ENCODE measurements around the gene ASMTL. TPM values are rescaled to one million over a fixed set of nuclear protein-coding genes. Genes with fewer than 3 reads are reported as not detected.

ASMTL gene
- total RNA-seq, 1 donor from 2014 or later = 23.8 TPM

DNA sequence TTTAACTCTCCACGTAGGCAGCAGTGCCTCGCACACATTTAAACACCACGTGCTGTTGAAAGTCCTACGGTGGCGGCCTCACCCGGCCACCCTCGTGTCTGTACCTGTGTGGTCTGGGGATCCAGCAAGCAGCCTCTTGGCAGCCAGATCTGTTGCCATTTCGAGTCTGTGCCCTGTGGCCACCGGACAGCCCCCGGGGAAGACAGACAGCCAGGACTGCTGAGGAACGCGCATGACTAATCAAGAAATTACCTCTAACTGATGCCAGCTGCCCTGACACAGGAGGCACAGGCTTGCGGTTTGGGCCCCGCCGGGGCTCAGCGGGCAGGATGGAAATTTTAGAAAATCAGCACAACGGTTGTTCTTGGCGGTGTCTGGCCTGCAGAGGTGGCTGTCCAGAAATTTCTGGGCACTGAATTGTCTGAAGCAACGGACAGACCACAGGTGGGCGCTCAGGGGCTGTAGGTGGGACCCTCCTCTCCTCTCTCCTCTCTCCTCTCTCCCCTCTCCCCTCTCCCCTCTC, 15.6 kb upstream of the ASMTL start:
- TF ChIP-seq, protein P1, sequence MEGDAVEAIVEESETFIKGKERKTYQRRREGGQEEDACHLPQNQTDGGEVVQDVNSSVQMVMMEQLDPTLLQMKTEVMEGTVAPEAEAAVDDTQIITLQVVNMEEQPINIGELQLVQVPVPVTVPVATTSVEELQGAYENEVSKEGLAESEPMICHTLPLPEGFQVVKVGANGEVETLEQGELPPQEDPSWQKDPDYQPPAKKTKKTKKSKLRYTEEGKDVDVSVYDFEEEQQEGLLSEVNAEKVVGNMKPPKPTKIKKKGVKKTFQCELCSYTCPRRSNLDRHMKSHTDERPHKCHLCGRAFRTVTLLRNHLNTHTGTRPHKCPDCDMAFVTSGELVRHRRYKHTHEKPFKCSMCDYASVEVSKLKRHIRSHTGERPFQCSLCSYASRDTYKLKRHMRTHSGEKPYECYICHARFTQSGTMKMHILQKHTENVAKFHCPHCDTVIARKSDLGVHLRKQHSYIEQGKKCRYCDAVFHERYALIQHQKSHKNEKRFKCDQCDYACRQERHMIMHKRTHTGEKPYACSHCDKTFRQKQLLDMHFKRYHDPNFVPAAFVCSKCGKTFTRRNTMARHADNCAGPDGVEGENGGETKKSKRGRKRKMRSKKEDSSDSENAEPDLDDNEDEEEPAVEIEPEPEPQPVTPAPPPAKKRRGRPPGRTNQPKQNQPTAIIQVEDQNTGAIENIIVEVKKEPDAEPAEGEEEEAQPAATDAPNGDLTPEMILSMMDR (IDR thresholded peaks at IDR 0.05) = no peak
- DNase-seq = peak; percentile 49
- intact Hi-C loops (cut with DNase I) = loop anchor here (10.0 kb wide), 1 partner anchor 106 kb away; no protein-coding TSS in a partner anchor
- Histone ChIP-seq H3K9me3 (no peaks in the 10 kb centered on the region), H3K4me1 (no peaks in the 10 kb centered on the region), H3K27ac (no peak overlapping the region), H3K4me3 (no peak overlapping the region), H3K36me3 (no peaks in the 10 kb centered on the region), H3K27me3 (peaks cover 14% of the 10 kb centered on the region)
- peak; percentile 7 for ATAC-seq

DNA sequence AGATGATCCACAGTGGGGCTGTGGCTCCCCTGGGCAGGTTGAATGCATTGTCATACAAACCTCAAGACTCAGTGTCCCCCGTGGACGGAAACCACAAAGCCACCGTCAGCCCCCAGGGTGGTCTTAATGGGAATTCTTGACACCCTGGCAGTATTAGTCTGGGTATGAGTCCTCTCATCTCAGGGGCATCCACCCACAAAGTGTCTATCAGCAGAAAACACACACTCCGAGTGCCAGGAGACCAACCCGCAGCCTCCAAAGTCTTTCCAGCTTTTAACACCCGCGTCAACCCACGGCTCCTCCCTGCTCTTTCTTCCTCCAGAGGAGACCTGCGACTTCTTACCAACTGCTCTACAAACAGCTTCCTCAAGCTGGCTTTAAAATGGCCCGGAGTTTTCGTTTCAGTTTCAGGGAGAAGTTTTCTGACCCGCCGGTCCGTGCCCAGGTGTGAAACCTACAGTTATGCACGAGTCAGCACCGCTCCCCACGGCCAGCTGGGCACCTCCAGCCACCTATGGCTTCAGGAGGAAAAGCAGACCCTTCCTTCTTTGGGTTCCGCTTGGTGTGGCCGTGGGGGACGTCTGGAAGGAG, 14.4 kb upstream of the ASMTL start:
- intact Hi-C loops (cut with DNase I) = loop anchor here (10.0 kb wide), 1 partner anchor 108 kb away; no protein-coding TSS in a partner anchor
- Histone ChIP-seq H3K27ac (no peak overlapping the region), H3K4me1 (no peaks in the 10 kb centered on the region), H3K36me3 (no peaks in the 10 kb centered on the region), H3K27me3 (peaks cover 14% of the 10 kb centered on the region), H3K4me3 (no peak overlapping the region), H3K9me3 (no peaks in the 10 kb centered on the region)
- ATAC-seq = peak; percentile 36
- TF ChIP-seq, protein P1 (IDR thresholded peaks at IDR 0.05) = no peak
- peak; percentile 38 for DNase-seq

DNA sequence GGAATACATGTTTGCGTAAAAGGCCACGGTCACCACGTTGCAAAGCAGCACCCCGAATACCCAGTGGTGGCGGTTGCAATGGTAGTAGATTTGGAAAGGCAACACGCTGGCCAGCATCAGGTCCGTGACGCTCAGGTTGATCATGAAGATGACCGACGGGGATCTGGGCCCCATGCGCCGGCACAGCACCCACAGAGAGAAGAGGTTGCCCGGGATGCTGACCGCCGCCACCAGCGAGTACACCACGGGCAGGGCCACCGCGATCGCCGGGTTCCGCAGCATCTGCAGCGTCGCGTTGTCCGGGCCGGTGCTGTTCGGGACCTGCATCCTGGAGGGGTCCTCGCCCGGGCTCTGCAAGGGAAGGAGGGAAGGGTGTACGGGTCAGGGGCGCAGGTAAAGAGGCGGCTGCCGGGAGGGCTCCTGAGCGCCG, 13.5 kb upstream of the ASMTL start:
- ATAC-seq (no peak), DNase-seq (peak; percentile 58)
- Histone ChIP-seq H3K4me3 (no peak overlapping the region), H3K27ac (no peak overlapping the region), H3K4me1 (no peaks in the 10 kb centered on the region), H3K27me3 (peaks cover 14% of the 10 kb centered on the region), H3K9me3 (no peaks in the 10 kb centered on the region), H3K36me3 (no peaks in the 10 kb centered on the region)
- TF ChIP-seq, protein P1 (IDR thresholded peaks at IDR 0.05) = no peak
- intact Hi-C loops (cut with DNase I) = loop anchor here (10.0 kb wide), 1 partner anchor 109 kb away; no protein-coding TSS in a partner anchor

DNA sequence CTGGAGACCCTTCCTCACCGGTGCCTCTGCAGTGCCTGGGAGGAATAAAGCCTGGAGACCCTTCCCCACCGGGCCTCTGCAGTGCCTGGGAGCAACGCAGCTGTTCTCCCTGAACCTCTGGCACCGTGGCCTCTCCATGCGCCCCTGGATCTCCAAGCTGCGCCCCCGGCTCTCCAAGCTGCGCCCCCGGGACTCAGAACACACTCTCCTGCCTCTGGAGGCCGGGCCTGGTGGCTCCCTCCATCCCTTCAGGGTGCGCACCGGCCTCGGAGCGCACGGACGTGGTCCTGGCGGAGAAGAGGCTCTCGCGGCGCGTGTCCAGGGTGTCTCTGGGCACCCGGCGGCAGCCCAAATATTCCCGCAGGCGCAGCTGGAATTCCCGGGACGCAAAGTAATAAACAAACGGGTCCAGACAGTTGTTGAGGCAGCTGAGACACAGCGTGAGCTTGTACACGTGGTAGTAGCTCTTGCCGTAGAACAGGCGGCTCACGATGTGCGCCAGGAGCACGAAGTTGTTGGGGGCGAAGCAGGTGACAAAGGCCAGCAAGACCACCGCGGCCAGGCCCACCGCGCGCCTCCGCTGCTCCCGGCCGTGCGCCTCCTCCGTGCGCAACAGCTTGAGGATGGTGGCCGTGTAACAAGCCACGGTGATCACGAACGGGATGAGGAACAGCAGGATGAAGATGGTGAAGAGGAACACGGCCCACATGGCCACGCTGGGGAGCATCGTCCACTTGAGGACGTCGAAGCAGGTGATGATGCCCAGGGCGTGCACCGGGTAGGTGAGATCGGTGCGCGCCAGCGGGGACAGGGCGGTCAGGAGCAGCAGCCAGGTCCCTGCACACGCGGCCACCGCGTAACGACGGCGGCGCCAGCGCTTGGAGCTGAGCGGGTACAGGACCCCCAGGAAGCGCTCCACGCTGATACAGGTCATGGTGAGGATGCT, 12.8 kb upstream of the ASMTL start:
- TF ChIP-seq, protein P1 (IDR thresholded peaks at IDR 0.05) = no peak
- intact Hi-C loops (cut with DNase I) = loop anchor here (10.0 kb wide), 1 partner anchor 109 kb away; no protein-coding TSS in a partner anchor
- ATAC-seq (no peak), DNase-seq (peak; percentile 52)
- H3K27ac ChIP-seq = no peak overlapping the region
- H3K36me3 ChIP-seq = no peaks in the 10 kb centered on the region
- H3K9me3 ChIP-seq = no peaks in the 10 kb centered on the region
- no peaks in the 10 kb centered on the region for H3K4me1 ChIP-seq
- H3K4me3 ChIP-seq = no peak overlapping the region
- H3K27me3 ChIP-seq = peaks cover 14% of the 10 kb centered on the region

DNA sequence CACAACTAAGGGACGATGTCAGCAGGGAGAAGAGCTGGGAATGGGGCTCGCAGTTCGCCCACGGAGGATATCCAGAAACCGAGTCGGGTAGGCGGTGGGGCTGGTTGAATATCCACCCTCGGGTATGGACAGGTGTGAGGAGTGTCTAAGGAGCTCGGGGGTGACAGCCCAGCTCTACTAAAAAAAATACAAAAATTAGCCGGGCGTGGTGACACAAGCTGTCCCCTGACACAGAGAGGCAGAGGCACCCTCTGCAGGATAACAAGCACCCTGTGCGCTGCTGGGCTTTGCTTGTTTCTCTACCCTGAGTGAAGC, 12.2 kb upstream of the ASMTL start:
- no peaks in the 10 kb centered on the region for H3K4me1 ChIP-seq
- no peak for ATAC-seq
- TF ChIP-seq, protein P1 (IDR thresholded peaks at IDR 0.05) = no peak
- intact Hi-C loops (cut with DNase I) = loop anchor here (10.0 kb wide), 1 partner anchor 110 kb away; no protein-coding TSS in a partner anchor
- no peak overlapping the region for H3K27ac ChIP-seq
- no peaks in the 10 kb centered on the region for H3K36me3 ChIP-seq
- H3K4me3 ChIP-seq = no peak overlapping the region
- no peaks in the 10 kb centered on the region for H3K9me3 ChIP-seq
- DNase-seq = no peak
- peaks cover 14% of the 10 kb centered on the region for H3K27me3 ChIP-seq

Data from upper lobe of right lung (tissue), 1 donor.